Transverse colon (tissue), 4 donors: ENCODE measurements around the gene TREML2.

Experiments
- CTCF ChIP-seq, 5 experiments: fragments of 200-600 bp in 3 of 5; fragments of 450-650 bp in 2 of 5; sonication (generic) in 3 of 5; IDR thresholded peaks; 1 replicate in 2 of 5; 2 replicates in 3 of 5; pipeline ENCODE4 v1.5.1; 2016 to 2017; ENCODE audit warnings: antibody characterized with exemption in 5 of 5, inconsistent platforms in 3 of 5, mild to moderate bottlenecking in 2 of 5, moderate library complexity in 1 of 5
- POLR2A ChIP-seq: fragments of 450-650 bp; IDR thresholded peaks from one replicate; pipeline ENCODE4 v1.6.1; 2016; ENCODE audit warnings: antibody characterized with exemption, mild to moderate bottlenecking, moderate library complexity
- POLR2AphosphoS5 ChIP-seq, 3 donors: sonication (generic); formaldehyde crosslinking; IDR thresholded peaks; one replicate each; pipeline ENCODE4 v1.6.1; 2016; ENCODE audit warnings: antibody characterized with exemption in 3 of 3

GRCh38 chr6:41228096-41228495 lies 27.1 kb upstream of the TREML2 start, which contains the start of gene TREML4:
- TF ChIP-seq CTCF (IDR thresholded peaks at IDR 0.05) (no peak), POLR2A (no peak), POLR2AphosphoS5 (IDR thresholded peaks at IDR 0.05) (no peak)
